AG04449 (cell line): ENCODE results near the gene STK32C.

Source experiments
- CTCF ChIA-PET: fragments of 350-600 bp; formaldehyde crosslinking; extraction: SDS; loops from one replicate; lab custom pipeline; 2021; ENCODE audit warnings: antibody characterized with exemption; lab: Yijun Ruan, JAX
- POLR2A ChIA-PET: fragments of 400-600, 350-600 bp; formaldehyde crosslinking; extraction: SDS; loops from one replicate; lab custom pipeline; 2020; ENCODE audit warnings: antibody characterized with exemption, inconsistent platforms; lab: Yijun Ruan, JAX
- DNase-seq: peaks from one replicate; pipeline ENCODE4 v3.0.0-alpha.2; 2010; ENCODE audit warnings: low read depth, low spot score
- H3K4me3 ChIP-seq: 2 replicates; pipeline ENCODE4 v1.5.1; 2011; ENCODE audit warnings: low read depth, mild to moderate bottlenecking, control low read depth, low read length
- TF ChIP-seq, protein P1 (sequence below): IDR thresholded peaks from one replicate; pipeline ENCODE4 v1.5.1; 2011; ENCODE audit warnings: mild to moderate bottlenecking, moderate library complexity, low read length, control low read depth, inconsistent platforms; ENCODE audit not compliant: insufficient read depth; ENCODE audit errors: missing control alignments

STK32C gene

DNA sequence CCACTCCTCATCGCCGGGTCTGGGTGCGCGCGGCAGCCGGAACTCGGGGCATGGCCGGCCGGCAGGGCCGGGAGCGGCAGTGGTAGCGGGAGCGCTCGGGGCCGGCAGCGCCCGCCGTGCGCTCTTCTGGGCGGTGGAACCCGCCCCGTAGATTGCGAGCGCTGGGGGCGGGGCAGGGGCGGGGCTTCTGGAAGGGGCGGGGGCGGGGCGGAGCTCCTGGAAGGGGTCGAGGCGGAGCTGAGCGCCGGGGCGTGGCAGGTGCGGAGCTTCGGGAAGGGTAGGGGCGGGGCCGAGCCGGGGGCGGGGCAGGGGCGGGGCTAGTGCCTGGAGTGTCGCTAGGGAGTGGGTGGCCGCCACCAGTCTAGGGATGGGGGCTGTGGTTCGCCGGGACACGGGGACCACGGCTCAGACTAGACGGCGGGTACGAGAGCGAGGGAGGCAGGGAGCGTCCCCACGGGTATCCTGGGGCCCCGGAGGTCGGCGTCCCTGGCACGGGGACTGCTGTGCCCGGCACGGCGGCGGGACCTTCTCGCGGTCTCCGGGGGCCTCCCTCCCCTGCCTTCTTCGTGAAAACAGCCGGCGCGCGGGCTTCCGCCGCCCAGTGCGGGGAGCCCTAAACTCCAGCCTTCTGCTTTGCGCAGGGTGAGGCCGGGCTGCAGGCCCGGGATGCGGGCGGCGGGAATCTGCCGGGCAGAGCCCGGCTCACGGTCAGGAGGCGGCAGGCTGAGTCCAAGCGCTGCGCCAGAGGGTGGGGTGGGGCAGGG is at the start of gene STK32C:
TSS of gene STK32C (minus strand) at position 128 of the 764 bp plus-strand sequence. CDS start at position 11, 117 bp downstream.
- ChIA-PET CTCF (no interaction called here), POLR2A (no interaction called here)

DNA sequence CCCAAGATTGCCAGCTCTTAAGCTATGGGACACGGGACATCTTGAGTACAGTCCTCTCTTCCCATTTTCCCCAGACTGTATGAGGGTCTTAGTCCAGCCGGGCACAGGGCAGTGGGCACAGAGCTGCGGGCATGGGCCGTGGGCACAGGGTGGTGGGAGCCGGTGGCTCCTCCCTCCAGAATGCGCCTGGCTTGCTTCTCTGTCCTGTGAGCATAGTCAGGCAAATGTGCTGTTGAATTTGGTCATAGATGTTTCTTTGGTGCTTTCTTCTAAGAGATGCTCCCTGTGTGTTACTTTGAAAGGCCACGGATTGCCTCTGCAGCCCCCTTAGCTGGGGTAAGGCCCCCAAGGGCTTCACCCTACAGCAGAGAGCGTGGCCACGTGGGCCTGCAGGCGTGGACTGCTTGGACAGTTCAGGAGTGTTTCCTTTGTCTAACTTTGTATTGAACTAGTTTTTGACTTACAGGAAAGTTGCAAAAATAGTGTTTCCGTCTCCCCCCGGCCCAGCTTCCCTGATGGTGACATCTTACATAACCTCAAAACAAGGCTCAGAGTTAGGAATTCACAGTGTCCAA is 49.0 kb upstream of the STK32C start:
- no peak for DNase-seq
- no peak overlapping the region for H3K4me3 ChIP-seq
- POLR2A ChIA-PET = no interaction called here

More for the DNA sequence above, at the start of gene STK32C:
- TF ChIP-seq, protein P1, sequence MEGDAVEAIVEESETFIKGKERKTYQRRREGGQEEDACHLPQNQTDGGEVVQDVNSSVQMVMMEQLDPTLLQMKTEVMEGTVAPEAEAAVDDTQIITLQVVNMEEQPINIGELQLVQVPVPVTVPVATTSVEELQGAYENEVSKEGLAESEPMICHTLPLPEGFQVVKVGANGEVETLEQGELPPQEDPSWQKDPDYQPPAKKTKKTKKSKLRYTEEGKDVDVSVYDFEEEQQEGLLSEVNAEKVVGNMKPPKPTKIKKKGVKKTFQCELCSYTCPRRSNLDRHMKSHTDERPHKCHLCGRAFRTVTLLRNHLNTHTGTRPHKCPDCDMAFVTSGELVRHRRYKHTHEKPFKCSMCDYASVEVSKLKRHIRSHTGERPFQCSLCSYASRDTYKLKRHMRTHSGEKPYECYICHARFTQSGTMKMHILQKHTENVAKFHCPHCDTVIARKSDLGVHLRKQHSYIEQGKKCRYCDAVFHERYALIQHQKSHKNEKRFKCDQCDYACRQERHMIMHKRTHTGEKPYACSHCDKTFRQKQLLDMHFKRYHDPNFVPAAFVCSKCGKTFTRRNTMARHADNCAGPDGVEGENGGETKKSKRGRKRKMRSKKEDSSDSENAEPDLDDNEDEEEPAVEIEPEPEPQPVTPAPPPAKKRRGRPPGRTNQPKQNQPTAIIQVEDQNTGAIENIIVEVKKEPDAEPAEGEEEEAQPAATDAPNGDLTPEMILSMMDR = no peak
- peak; percentile 14 for DNase-seq
- H3K4me3 ChIP-seq = peak within 1 kb of the TSS; percentile 79

DNA sequence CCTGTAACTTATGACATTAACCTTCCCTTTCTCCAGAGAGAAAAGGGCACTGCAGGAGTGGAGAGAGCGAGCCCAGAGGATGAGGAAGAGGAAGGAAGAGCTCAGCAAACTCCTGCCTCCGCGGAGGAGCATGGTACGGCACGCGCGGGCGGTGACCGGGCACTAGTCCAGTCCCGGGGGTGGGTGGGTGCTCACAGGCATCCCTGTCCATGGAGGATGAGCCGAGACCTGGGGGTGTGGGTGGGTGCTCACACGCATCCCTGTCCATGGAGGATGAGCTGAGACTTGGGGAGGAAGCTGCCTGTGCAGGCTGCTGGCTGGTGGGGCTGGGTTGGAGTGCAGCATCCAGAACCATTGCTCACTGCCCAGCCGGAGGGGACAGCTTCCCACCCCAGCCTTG is 48.0 kb upstream of the STK32C start:
- TF ChIP-seq, protein P1 = no peak
- POLR2A ChIA-PET = no interaction called here
- DNase-seq = no peak
- H3K4me3 ChIP-seq = no peak overlapping the region
- CTCF ChIA-PET = interaction anchor here (0.6 to 2.6 kb wide), 10 partner anchors 8 to 137 kb away, joined by 3 to 9 read pairs (median 4); no protein-coding TSS in a partner anchor

More for the DNA sequence above, 49.0 kb upstream of the STK32C start:
- CTCF ChIA-PET = interaction anchor here (0.6 to 2.6 kb wide), 13 partner anchors 8 to 138 kb away, joined by 3 to 9 read pairs (median 4); no protein-coding TSS in a partner anchor
- TF ChIP-seq, protein P1 = no peak

DNA sequence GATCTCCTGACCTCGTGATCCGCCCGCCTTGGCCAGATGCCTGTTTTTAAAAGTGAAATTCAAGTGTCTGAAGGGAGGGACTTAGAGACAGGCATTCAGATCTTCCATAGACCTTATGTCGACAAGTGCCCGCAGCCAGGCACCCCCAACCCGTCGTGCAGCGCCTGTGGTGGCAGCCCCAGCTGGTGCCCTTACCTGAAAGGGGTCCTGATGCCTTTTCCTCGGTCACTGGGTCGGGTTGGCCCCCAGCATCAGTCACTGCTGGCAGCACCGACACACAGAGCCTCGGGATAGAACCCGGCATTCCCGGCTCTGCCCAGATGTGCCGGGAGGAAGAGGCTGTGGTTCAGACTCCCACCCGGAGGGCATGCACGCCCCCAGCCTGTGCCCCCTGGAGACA is 47.5 kb upstream of the STK32C start:
- CTCF ChIA-PET = interaction anchor here (1.1 to 2.6 kb wide), 5 partner anchors 16 to 133 kb away, joined by 3 to 9 read pairs (median 6); no protein-coding TSS in a partner anchor
- POLR2A ChIA-PET = no interaction called here
- DNase-seq = no peak
- H3K4me3 ChIP-seq = no peak overlapping the region
- TF ChIP-seq, protein P1 = no peak

DNA sequence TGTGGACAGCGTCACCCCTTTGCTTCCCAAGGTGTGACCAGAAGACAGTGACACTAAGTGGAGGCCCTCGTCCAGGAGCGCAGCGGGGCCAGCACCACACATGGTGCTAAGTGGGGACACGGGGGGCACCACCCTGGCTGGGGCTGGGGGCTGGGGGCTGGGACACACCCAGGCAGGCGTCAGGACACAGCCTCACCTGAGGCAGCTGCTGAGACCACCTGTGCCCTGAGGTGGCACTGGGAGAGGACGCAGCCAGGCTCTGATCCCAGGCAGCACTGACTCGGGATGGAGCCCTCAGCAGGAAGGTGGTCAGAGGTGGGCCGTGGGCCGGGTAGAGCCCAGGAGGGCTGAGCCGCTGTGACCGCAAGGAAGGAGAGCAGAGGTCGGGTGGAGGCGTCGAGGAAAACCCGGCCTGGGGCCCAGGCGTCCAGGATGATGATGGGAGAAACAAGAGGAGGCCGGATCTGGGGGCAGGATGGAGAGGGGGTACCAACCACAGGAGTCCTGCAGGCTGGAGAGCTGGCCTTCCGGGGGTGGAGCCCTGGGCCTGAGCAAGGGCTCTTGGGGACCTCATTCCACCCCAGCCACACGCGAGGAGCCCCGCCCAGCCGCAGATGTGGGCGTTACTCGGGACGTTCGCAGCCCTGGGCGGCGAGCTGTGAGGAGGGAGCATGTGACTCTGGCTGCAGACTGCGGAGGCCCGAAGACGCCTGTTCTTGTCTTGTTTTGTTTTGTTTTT is 46.8 kb upstream of the STK32C start:
- CTCF ChIA-PET = interaction anchor here (1.0 to 2.6 kb wide), 9 partner anchors 11 to 135 kb away, joined by 3 to 20 read pairs (median 10); no protein-coding TSS in a partner anchor
- no peak for DNase-seq
- no peak overlapping the region for H3K4me3 ChIP-seq
- POLR2A ChIA-PET = no interaction called here
- TF ChIP-seq, protein P1 = no peak
